OCI-LY3 (cell line): ENCODE results near the gene FOSL1.

Experiments used
- CTCF ChIP-seq: fragments of 200-600, 300-600 bp; sonication (generic); IDR thresholded peaks from 2 replicates; pipeline ENCODE4 v1.5.1; 2014; ENCODE audit warnings: antibody characterized with exemption, low read length, low read depth
- EZH2phosphoT487 ChIP-seq: fragments of 200-600 bp; shearing (Covaris generic); IDR thresholded peaks from 2 replicates; pipeline ENCODE4 v1.6.1; 2018; ENCODE audit warnings: antibody characterized with exemption, mixed run types, low read depth

GRCh38 chr11:65906602-65907001 is 6.4 kb upstream of the FOSL1 start:
- TF ChIP-seq CTCF (no peak), EZH2phosphoT487 (no peak)
